GM12878 (cell line): ENCODE data around the gene USP10. TPM values are rescaled to one million over a fixed set of nuclear protein-coding genes. Genes with fewer than 3 reads are reported as not detected.

Source experiments
- ATAC-seq: fragments of 200-7000 bp; cut with Tn5 transposase; 3 replicates; pipeline ENCODE4 v1.9.1; 2020; ENCODE audit warnings: mild to moderate bottlenecking, moderate library complexity
- BruUV-seq: library from RNA; stranded (reverse); fragments of 400-500 nt; replicated peaks from 2 replicates; lab custom pipeline; 2021; lab: Mats Ljungman, UMichigan
- CTCF ChIA-PET: fragments of 300-600 bp; sonication (Branson Sonifier 250); formaldehyde crosslinking; extraction: SDS; loops from one replicate; lab custom pipeline; 2021; ENCODE audit warnings: inconsistent platforms; lab: Yijun Ruan, JAX
- POLR2A ChIA-PET: fragments of 350-600 bp; formaldehyde crosslinking; extraction: SDS; loops from one replicate; lab custom pipeline; 2021; ENCODE audit warnings: inconsistent platforms; lab: Charles Lee
- RAD21 ChIA-PET: fragments of 300-600 bp; sonication (Branson Sonifier 250); formaldehyde crosslinking; loops from one replicate; lab custom pipeline; 2023; ENCODE audit warnings: antibody characterized with exemption; ENCODE audit not compliant: unreplicated experiment; lab: Charles Lee
- SMC1A ChIA-PET: fragments of 300-600 bp; sonication (Branson Sonifier 250); formaldehyde crosslinking; loops from one replicate; lab custom pipeline; 2023; ENCODE audit not compliant: unreplicated experiment, uncharacterized antibody; lab: Charles Lee
- DNase-seq: peaks from one replicate; pipeline ENCODE4 v3.0.0-alpha.2; 2011; ENCODE audit warnings: low read depth, low spot score
- FAIRE-seq: peaks from 3 replicates; lab custom pipeline; 2011; peaks lifted over from hg19 to GRCh38; lab: Jason Lieb, UNC
- H2AFZ ChIP-seq: 2 replicates; pipeline ENCODE4 v1.6.0; 2011; ENCODE audit warnings: low read depth, low read length, control low read depth; ENCODE audit not compliant: control insufficient read depth
- H3K27ac ChIP-seq: 2 replicates; pipeline ENCODE4 v1.5.1; 2011; ENCODE audit warnings: control low read depth; ENCODE audit not compliant: control insufficient read depth, insufficient read depth
- H3K27me3 ChIP-seq, 2 experiments: replicated peaks in 1 of 2; 2 replicates each; pipeline versions ENCODE4 v1.6.0 to v1.6.1; 2011; ENCODE audit warnings: low read length in 1 of 2; ENCODE audit not compliant: control insufficient read depth in 2 of 2, insufficient read depth in 2 of 2
- H3K36me3 ChIP-seq, 2 experiments: 2 replicates each; pipeline ENCODE4 v1.5.1; 2011; ENCODE audit warnings: low read length in 1 of 2; ENCODE audit not compliant: control insufficient read depth in 2 of 2, insufficient read depth in 2 of 2
- H3K4me1 ChIP-seq: 2 replicates; pipeline ENCODE4 v1.6.1; 2011; ENCODE audit warnings: mild to moderate bottlenecking, low read length, moderate library complexity, mixed read lengths; ENCODE audit not compliant: control insufficient read depth, insufficient read depth
- H3K4me2 ChIP-seq: 2 replicates; pipeline ENCODE4 v1.6.0; 2011; ENCODE audit warnings: control low read depth; ENCODE audit not compliant: control insufficient read depth, insufficient read depth
- H3K4me3 ChIP-seq: fragments of 200-600 bp; sonication (generic); 2 replicates; pipeline ENCODE4 v1.5.1; 2016
- H3K79me2 ChIP-seq: 2 replicates; pipeline ENCODE4 v1.6.0; 2011; ENCODE audit warnings: low read length; ENCODE audit not compliant: control insufficient read depth, insufficient read depth
- H3K9ac ChIP-seq: 2 replicates; pipeline ENCODE4 v1.8.0; 2011; ENCODE audit warnings: low read length, control low read depth, mixed read lengths; ENCODE audit not compliant: control insufficient read depth, insufficient read depth
- H3K9me3 ChIP-seq: replicated peaks from 3 replicates; pipeline ENCODE4 v1.5.1; 2011; ENCODE audit warnings: mild to moderate bottlenecking, low read length; ENCODE audit not compliant: control insufficient read depth, insufficient read depth
- H4K20me1 ChIP-seq: 2 replicates; pipeline ENCODE4 v1.6.0; 2011; ENCODE audit not compliant: control insufficient read depth, insufficient read depth
- CBX5 ChIP-seq: sonication (generic); IDR thresholded peaks from 2 replicates; pipeline ENCODE4 v1.6.1; 2016; ENCODE audit warnings: low read depth, moderate library complexity, mild to moderate bottlenecking, inconsistent platforms
- CEBPB ChIP-seq, 2 experiments: fragments of 150-350 bp in 1 of 2; IDR thresholded peaks; 2 replicates each; pipeline ENCODE4 v1.6.1; 2012 to 2014; ENCODE audit warnings: low read depth in 2 of 2, low read length in 2 of 2, borderline replicate concordance in 1 of 2, inconsistent platforms in 1 of 2
- E2F4 ChIP-seq: IDR thresholded peaks from 2 replicates; pipeline ENCODE4 v1.6.1; 2012; ENCODE audit warnings: low read depth, low read length, improper control_type of control experiment
- EZH2 ChIP-seq: IDR thresholded peaks from 2 replicates; pipeline ENCODE4 v1.6.1; 2012; ENCODE audit warnings: low read depth, mild to moderate bottlenecking, control low read depth, inconsistent platforms, low read length, borderline replicate concordance; ENCODE audit not compliant: control insufficient read depth
- HDAC6 ChIP-seq: fragments of 200-600 bp; sonication (generic); IDR thresholded peaks from one replicate; pipeline ENCODE4 v1.8.0; 2017; ENCODE audit warnings: antibody characterized with exemption; ENCODE audit not compliant: unreplicated experiment
- NFIC ChIP-seq: IDR thresholded peaks from 2 replicates; pipeline ENCODE4 v1.6.1; 2012; ENCODE audit warnings: low read depth, mild to moderate bottlenecking, inconsistent platforms, low read length, moderate library complexity
- NFXL1 ChIP-seq: fragments of 450-650 bp; IDR thresholded peaks from 2 replicates; pipeline ENCODE4 v1.6.1; 2017; ENCODE audit warnings: antibody characterized with exemption, mild to moderate bottlenecking, borderline replicate concordance
- POU2F2 ChIP-seq: IDR thresholded peaks from 3 replicates; pipeline ENCODE4 v1.6.1; 2011; ENCODE audit warnings: low read depth, mild to moderate bottlenecking, low read length, borderline replicate concordance
- PRDM15 ChIP-seq: fragments of 450-650 bp; formaldehyde crosslinking; IDR thresholded peaks from 2 replicates; pipeline ENCODE4 v1.4.0; 2020; ENCODE audit warnings: mild to moderate bottlenecking, moderate library complexity
- SMAD1 ChIP-seq: fragments of 450-650 bp; IDR thresholded peaks from 2 replicates; pipeline ENCODE4 v1.6.1; 2018; ENCODE audit warnings: mild to moderate bottlenecking, low read depth; ENCODE audit not compliant: partially characterized antibody
- SMARCA5 ChIP-seq: fragments of 450-650 bp; IDR thresholded peaks from 2 replicates; pipeline ENCODE4 v1.6.1; 2017; ENCODE audit warnings: mild to moderate bottlenecking
- ZNF217 ChIP-seq: fragments of 450-650 bp; IDR thresholded peaks from 2 replicates; pipeline ENCODE4 v1.6.1; 2017; ENCODE audit warnings: antibody characterized with exemption, mild to moderate bottlenecking
- WGBS: methylation state at CpG from one replicate; pipeline ENCODE4 v1.1.6; 2016; ENCODE audit warnings: low lambda C conversion rate; ENCODE audit not compliant: insufficient replicate concordance, insufficient coverage; ENCODE audit errors: missing lambda C conversion rate; 5-methylcytosine and 5-hydroxymethylcytosine counted together
- in situ Hi-C: fragments of 300-500 bp; cut with MboI; formaldehyde crosslinking; loops from 9 replicates; pipeline ENCODE4 v1.14.3; 2018; ENCODE audit warnings: mixed read lengths
- intact Hi-C: fragments of 100-400 bp; cut with micrococcal nuclease; formaldehyde crosslinking; loops from one replicate; pipeline ENCODE4 v1.14.2; 2022; ENCODE audit not compliant: unreplicated experiment
- polyA plus RNA-seq, 11 experiments: library from polyadenylated mRNA; depleted of rRNA in 4 of 11; unstranded in 6 of 11; stranded (reverse) in 5 of 11; fragments of >200 nt; fragmentation: Nextera tagmentation in 4 of 11; fragmentation: Illumina TruSeq in 1 of 11; extraction: Ambion mirVana in 4 of 11; extraction: Trizol in 1 of 11; gene quantifications; 1 replicate in 1 of 11; 2 replicates in 10 of 11; pipeline versions ENCODE4 v1.2.1 to v1.2.3, GENCODE V29; 2011 to 2016; ENCODE audit warnings: inconsistent platforms in 2 of 11, missing spikeins in 2 of 11, low read depth in 1 of 11
- total RNA-seq, 4 experiments: library from RNA; depleted of rRNA in 3 of 4; stranded (reverse); fragments of >200 nt in 3 of 4; fragmentation: Illumina TruSeq in 1 of 4; extraction: Trizol in 1 of 4; gene quantifications; 2 replicates each; pipeline versions ENCODE4 v1.2.1 to v1.2.3, GENCODE V29; 2013 to 2021

Gene USP10
- total and polyA plus RNA-seq, 10 of the 15 experiments (the other 5 are each of a cell fraction or from before 2014, with no cell fraction given): 46.1 to 160 (median 105) TPM

GRCh38 chr16:84763164-84763563, 63.4 kb downstream of the USP10 start:
- H3K4me1 ChIP-seq: no peaks in the 10 kb centered on the region
- H3K36me3 ChIP-seq: peaks cover 27 to 50% of the 10 kb centered on the region in 2 experiments
- RAD21 ChIA-PET: no interaction called here
- POLR2A ChIA-PET: no interaction called here
- intact Hi-C loops: no loop called here
- no peaks in the 10 kb centered on the region for H3K9me3 ChIP-seq
- in situ Hi-C loops: no loop called here
- H2AFZ ChIP-seq: no peak overlapping the region
- H3K27me3 ChIP-seq: no peaks in the 10 kb centered on the region
- FAIRE-seq (no peak), DNase-seq (no peak), ATAC-seq (no peak)
- H3K4me3 ChIP-seq: no peak overlapping the region
- 81% methylated on average over 8 of the region's 8 CpGs for WGBS
- no peak overlapping the region for H3K4me2 ChIP-seq
- peaks cover 5% of the 10 kb centered on the region; the same call in 1 of the 2 replicates for H4K20me1 ChIP-seq
- CTCF ChIA-PET: interaction anchor here (1.0 to 2.0 kb wide), 4 partner anchors 9 to 208 kb away, joined by 4 to 8 read pairs (median 5); no protein-coding TSS in a partner anchor
- TF ChIP-seq SMAD1 (no peak), NFIC (no peak), SMARCA5 (no peak), CEBPB (IDR thresholded peaks at IDR 0.05; ENCODE audit: borderline replicate concordance in 1 of 2, low read depth in 2 of 2, low read length in 2 of 2) (no peak), E2F4 (no peak), EZH2 (no peak), HDAC6 (no peak), NFXL1 (no peak), CBX5 (no peak), ZNF217 (no peak), PRDM15 (CRISPR knock-in tag) (no peak), POU2F2 (no peak)
- peaks cover 3% of the 10 kb centered on the region for H3K79me2 ChIP-seq
- no peak overlapping the region for H3K9ac ChIP-seq
- H3K27ac ChIP-seq: no peak overlapping the region
- no TSS peak for BruUV-seq
- SMC1A ChIA-PET: interaction anchor here (0.8 kb wide), 1 partner anchor 208 kb away, joined by 3 read pairs; no protein-coding TSS in a partner anchor
